Amygdala (tissue), 56 donors: ENCODE measurements around the gene ZSCAN12.
"Not testable (repeated sequence)": the region's sequence is repeated elsewhere in the genome, so short reads cannot be mapped to it uniquely, and the experiment has no call there.

Experiments used
- DNase-seq, 56 donors: peaks; one replicate each; lab custom pipeline; 2025; lab: John Stamatoyannopoulos, UW

ZSCAN12 gene

GRCh38 chr6:28399350-28400121, at the start of gene ZSCAN12:
Gene ZSCAN12, minus strand, starts transcription at chr6:28399747. Its CDS starts 1,342 bp downstream, at chr6:28398405.
- DNase-seq: peak in 55 of 56 donors; percentile 16 to 85 (median 68)

GRCh38 chr6:28449056-28449455, 49.5 kb upstream of the ZSCAN12 start:
- no peak for DNase-seq

GRCh38 chr6:28447512-28447906, 48.0 kb upstream of the ZSCAN12 start:
- not testable (repeated sequence) for DNase-seq

- DNase-seq: peak in 5 of 56 donors; percentile 4 to 8 (median 5)
Measured at GRCh38 chr6:28446818-28447511, 47.4 kb upstream of the ZSCAN12 start.

GRCh38 chr6:28444759-28445158, 45.2 kb upstream of the ZSCAN12 start:
- not testable (repeated sequence) for DNase-seq

- DNase-seq: peak in 54 of 56 donors; percentile 7 to 82 (median 45)
Measured at GRCh38 chr6:28443112-28443773, 43.7 kb upstream of the ZSCAN12 start, which contains the start of gene ZSCAN23. Gene ZSCAN23, minus strand, starts transcription at chr6:28443491. Its CDS starts 7,225 bp downstream, at chr6:28436266.

GRCh38 chr6:28442586-28442985, 43.0 kb upstream of the ZSCAN12 start:
- DNase-seq: no peak

GRCh38 chr6:28436404-28436803, 36.9 kb upstream of the ZSCAN12 start:
- no peak for DNase-seq

GRCh38 chr6:28433119-28433518, 33.6 kb upstream of the ZSCAN12 start:
- DNase-seq: no peak

- DNase-seq: no peak
Measured at GRCh38 chr6:28429781-28430180, 30.2 kb upstream of the ZSCAN12 start.

- DNase-seq: no peak
Measured at GRCh38 chr6:28425944-28426541, 26.5 kb upstream of the ZSCAN12 start.

GRCh38 chr6:28424163-28424562, 24.6 kb upstream of the ZSCAN12 start:
- no peak for DNase-seq

GRCh38 chr6:28423546-28423945, 24.0 kb upstream of the ZSCAN12 start:
- DNase-seq: no peak

GRCh38 chr6:28413681-28414080, 14.1 kb upstream of the ZSCAN12 start:
- no peak for DNase-seq

- DNase-seq: no peak
Measured at GRCh38 chr6:28410767-28411166, 11.2 kb upstream of the ZSCAN12 start.

- no peak for DNase-seq
Measured at GRCh38 chr6:28408076-28408802, 8.7 kb upstream of the ZSCAN12 start.

- no peak for DNase-seq
Measured at GRCh38 chr6:28407401-28407800, 7.9 kb upstream of the ZSCAN12 start.

- not testable (repeated sequence) for DNase-seq
Measured at GRCh38 chr6:28403923-28404322, 4.4 kb upstream of the ZSCAN12 start.

- DNase-seq: no peak
Measured at GRCh38 chr6:28402197-28402596, 2.6 kb upstream of the ZSCAN12 start.

GRCh38 chr6:28401172-28401571, 1.6 kb upstream of the ZSCAN12 start:
- no peak for DNase-seq
